ENCODE results near the gene ANKRD53.

DNA sequence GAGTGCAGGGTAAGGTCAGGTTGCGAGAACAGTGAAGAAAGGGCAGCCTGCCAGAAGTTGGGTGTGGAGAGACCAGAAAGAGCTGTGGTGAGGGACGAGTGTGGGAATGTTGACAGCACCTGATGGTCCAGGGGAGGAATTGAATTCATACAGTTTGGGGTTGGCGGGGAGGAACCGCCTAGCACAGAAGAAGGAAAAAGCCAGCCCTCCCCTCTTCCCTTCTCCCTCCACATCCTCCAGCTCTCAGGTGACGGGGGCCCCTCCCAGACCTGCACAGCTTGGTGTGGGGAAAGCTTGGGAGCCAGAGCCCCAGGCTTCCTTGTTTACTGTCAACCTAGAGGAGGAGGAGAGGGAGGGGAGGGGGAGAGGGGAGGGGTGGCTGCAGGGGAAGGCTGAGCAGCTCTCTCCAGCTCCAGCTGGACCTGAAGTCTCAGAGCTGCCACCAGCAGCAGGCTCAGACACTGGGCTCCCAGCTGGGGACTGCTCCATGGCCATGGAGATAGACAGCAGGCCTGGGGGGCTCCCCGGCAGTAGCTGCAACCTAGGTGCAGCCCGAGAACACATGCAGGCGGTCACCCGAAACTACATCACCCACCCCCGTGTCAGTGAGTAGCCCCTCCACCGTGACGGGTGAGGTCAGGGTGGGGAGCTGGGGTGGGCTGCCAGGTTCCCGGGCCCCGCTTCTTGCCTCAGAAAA lies 42.8 kb upstream of the ANKRD53 start, which contains the start of gene ATP6V1B1:
- TF ChIP-seq, protein P1, sequence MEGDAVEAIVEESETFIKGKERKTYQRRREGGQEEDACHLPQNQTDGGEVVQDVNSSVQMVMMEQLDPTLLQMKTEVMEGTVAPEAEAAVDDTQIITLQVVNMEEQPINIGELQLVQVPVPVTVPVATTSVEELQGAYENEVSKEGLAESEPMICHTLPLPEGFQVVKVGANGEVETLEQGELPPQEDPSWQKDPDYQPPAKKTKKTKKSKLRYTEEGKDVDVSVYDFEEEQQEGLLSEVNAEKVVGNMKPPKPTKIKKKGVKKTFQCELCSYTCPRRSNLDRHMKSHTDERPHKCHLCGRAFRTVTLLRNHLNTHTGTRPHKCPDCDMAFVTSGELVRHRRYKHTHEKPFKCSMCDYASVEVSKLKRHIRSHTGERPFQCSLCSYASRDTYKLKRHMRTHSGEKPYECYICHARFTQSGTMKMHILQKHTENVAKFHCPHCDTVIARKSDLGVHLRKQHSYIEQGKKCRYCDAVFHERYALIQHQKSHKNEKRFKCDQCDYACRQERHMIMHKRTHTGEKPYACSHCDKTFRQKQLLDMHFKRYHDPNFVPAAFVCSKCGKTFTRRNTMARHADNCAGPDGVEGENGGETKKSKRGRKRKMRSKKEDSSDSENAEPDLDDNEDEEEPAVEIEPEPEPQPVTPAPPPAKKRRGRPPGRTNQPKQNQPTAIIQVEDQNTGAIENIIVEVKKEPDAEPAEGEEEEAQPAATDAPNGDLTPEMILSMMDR (IDR thresholded peaks at IDR 0.05): no peak
- TF ChIP-seq ZFX (IDR thresholded peaks at IDR 0.05; ENCODE audit: borderline replicate concordance): no peak
